Testis (tissue), 2 donors: Measurements from ENCODE around the gene ELFN1.

Experiments used
- CTCF ChIP-seq, 3 experiments: fragments of 450-650 bp in 2 of 3; fragments of 200-600 bp in 1 of 3; sonication (generic) in 1 of 3; IDR thresholded peaks; one replicate each; pipeline ENCODE4 v1.5.1; 2016 to 2019; ENCODE audit warnings: antibody characterized with exemption in 3 of 3, mild to moderate bottlenecking in 2 of 3, moderate library complexity in 1 of 3
- POLR2A ChIP-seq: fragments of 450-650 bp; IDR thresholded peaks from one replicate; pipeline ENCODE4 v1.6.1; 2017; ENCODE audit warnings: antibody characterized with exemption, mild to moderate bottlenecking, moderate library complexity

- TF ChIP-seq CTCF (IDR thresholded peaks at IDR 0.05): no peak
- TF ChIP-seq POLR2A: no peak
Observed at GRCh38 chr7:1700536-1701333, 30.7 kb downstream of the ELFN1 start.
